SU-DHL-6 (cell line): ENCODE results near the gene CST3.

Experiments used
- H2AFZ ChIP-seq: fragments of 200-600 bp; sonication (generic); 2 replicates; pipeline ENCODE4 v1.6.1; 2014; ENCODE audit warnings: low read depth, mild to moderate bottlenecking, moderate library complexity, mixed read lengths, antibody characterized with exemption, low read length; ENCODE audit not compliant: severe bottlenecking
- H3F3A ChIP-seq: fragments of 200-600 bp; shearing (Covaris generic); 2 replicates; pipeline ENCODE4 v1.6.0; 2016; ENCODE audit warnings: antibody characterized with exemption, mild to moderate bottlenecking; ENCODE audit not compliant: insufficient read depth
- H3K27ac ChIP-seq: fragments of 200-600 bp; sonication (generic); 2 replicates; pipeline ENCODE4 v1.5.1; 2016; ENCODE audit warnings: low read depth, mild to moderate bottlenecking, low read length, moderate library complexity, mixed read lengths
- H3K27me3 ChIP-seq: fragments of 200-600 bp; sonication (generic), shearing (Covaris generic); 2 replicates; pipeline ENCODE4 v1.6.0; 2014; ENCODE audit warnings: mild to moderate bottlenecking, low read length
- H3K36me3 ChIP-seq: fragments of 200-600 bp; sonication (generic); 2 replicates; pipeline ENCODE4 v1.6.1; 2014; ENCODE audit warnings: mild to moderate bottlenecking, low read length, mixed read lengths
- H3K4me2 ChIP-seq: fragments of 300-600, 200-600 bp; shearing (Covaris generic), sonication (generic); 2 replicates; pipeline ENCODE4 v1.6.0; 2014; ENCODE audit warnings: low read length, low read depth, mild to moderate bottlenecking; ENCODE audit not compliant: poor library complexity, severe bottlenecking
- H3K4me3 ChIP-seq: fragments of 200-600 bp; sonication (generic); 2 replicates; pipeline ENCODE4 v1.5.1; 2014; ENCODE audit warnings: antibody characterized with exemption, low read length, mild to moderate bottlenecking, mixed read lengths; ENCODE audit not compliant: insufficient read depth, poor library complexity, severe bottlenecking
- H3K79me2 ChIP-seq: fragments of 200-600 bp; sonication (generic); 2 replicates; pipeline ENCODE4 v1.6.1; 2014; ENCODE audit warnings: mild to moderate bottlenecking, low read length, moderate library complexity; ENCODE audit not compliant: insufficient read depth
- H3K9ac ChIP-seq: fragments of 200-600 bp; sonication (generic); 2 replicates; pipeline ENCODE4 v1.7.0; 2014; ENCODE audit warnings: mild to moderate bottlenecking, low read length
- H3K9me2 ChIP-seq: fragments of 200-600 bp; sonication (generic); replicated peaks from 2 replicates; pipeline ENCODE4 v1.6.1; 2014; ENCODE audit warnings: low read length; ENCODE audit not compliant: insufficient read depth
- H3K9me3 ChIP-seq: fragments of 200-600 bp; sonication (generic); 2 replicates; pipeline ENCODE4 v1.6.1; 2014; ENCODE audit warnings: low read length, mixed read lengths; ENCODE audit not compliant: insufficient read depth
- H4K20me1 ChIP-seq: fragments of 200-600 bp; sonication (generic); 2 replicates; pipeline ENCODE4 v1.6.1; 2014; ENCODE audit warnings: low read depth, mild to moderate bottlenecking, antibody characterized with exemption, low read length, moderate library complexity, mixed read lengths
- EZH2phosphoT487 ChIP-seq: fragments of 200-600 bp; sonication (generic), shearing (Covaris generic); conservative IDR thresholded peaks from 2 replicates; pipeline ENCODE4 v1.6.1; 2018; ENCODE audit warnings: mild to moderate bottlenecking, antibody characterized with exemption, low read length, moderate library complexity, mixed read lengths
- TF ChIP-seq, protein P1 (sequence below): fragments of 200-600 bp; sonication (generic); IDR thresholded peaks from one replicate; pipeline ENCODE4 v1.5.1; 2017; ENCODE audit warnings: antibody characterized with exemption, mild to moderate bottlenecking, low read length, moderate library complexity; ENCODE audit not compliant: insufficient read depth, poor library complexity, severe bottlenecking

CST3 gene

DNA sequence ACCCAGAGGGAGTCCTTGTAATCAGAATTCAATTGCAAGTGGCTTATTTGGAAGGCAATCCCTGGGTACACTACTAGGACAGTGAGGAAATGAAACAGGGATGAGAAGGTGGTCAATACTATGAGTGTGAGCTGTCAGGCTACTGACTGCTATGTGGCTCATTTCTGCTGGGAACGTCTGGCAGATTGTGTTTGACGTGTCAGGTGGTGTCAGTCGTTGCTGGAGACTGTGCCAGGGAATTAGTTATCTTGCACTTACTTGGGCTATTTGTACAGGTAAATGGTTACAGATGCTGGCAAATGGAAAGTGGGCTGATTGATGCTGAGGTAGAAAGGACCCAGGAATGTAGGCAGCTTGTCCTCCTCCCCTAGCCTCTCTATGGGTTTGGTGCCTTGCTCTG lies 33.7 kb upstream of the CST3 start:
- Histone ChIP-seq H3K9me2 (no peaks in the 10 kb centered on the region), H3K9me3 (no peaks in the 10 kb centered on the region), H4K20me1 (no peaks in the 10 kb centered on the region), H2AFZ (no peak overlapping the region), H3K4me2 (no peak overlapping the region), H3K36me3 (no peaks in the 10 kb centered on the region), H3K27ac (no peak overlapping the region), H3K9ac (no peak overlapping the region), H3F3A (no peaks in the 10 kb centered on the region), H3K4me3 (no peak overlapping the region), H3K27me3 (no peaks in the 10 kb centered on the region), H3K79me2 (no peaks in the 10 kb centered on the region)
- TF ChIP-seq, protein P1, sequence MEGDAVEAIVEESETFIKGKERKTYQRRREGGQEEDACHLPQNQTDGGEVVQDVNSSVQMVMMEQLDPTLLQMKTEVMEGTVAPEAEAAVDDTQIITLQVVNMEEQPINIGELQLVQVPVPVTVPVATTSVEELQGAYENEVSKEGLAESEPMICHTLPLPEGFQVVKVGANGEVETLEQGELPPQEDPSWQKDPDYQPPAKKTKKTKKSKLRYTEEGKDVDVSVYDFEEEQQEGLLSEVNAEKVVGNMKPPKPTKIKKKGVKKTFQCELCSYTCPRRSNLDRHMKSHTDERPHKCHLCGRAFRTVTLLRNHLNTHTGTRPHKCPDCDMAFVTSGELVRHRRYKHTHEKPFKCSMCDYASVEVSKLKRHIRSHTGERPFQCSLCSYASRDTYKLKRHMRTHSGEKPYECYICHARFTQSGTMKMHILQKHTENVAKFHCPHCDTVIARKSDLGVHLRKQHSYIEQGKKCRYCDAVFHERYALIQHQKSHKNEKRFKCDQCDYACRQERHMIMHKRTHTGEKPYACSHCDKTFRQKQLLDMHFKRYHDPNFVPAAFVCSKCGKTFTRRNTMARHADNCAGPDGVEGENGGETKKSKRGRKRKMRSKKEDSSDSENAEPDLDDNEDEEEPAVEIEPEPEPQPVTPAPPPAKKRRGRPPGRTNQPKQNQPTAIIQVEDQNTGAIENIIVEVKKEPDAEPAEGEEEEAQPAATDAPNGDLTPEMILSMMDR: no peak
- TF ChIP-seq EZH2phosphoT487: no peak

DNA sequence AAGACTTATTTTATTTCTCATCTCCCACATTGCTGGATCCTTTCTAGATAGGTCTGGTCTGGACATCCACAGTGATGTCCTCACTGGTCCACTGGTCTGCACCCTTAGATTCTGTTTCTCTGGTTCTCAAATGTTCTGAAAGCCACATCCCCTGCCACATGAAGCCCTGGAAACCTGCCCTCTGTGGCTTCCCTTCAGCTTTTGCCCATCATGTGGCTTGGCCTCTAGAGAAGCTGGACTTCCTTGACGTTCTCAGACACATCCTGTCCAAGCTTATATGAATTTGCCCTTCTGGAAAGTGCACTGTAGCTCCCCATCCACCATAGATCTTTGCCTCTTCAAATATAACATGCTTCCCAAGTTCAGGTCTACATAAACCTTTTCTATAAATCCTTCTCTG lies 32.6 kb upstream of the CST3 start:
- Histone ChIP-seq H3K9ac (no peak overlapping the region), H3K79me2 (no peaks in the 10 kb centered on the region), H4K20me1 (no peaks in the 10 kb centered on the region), H3K9me2 (no peaks in the 10 kb centered on the region), H3K27ac (no peak overlapping the region), H3K9me3 (no peaks in the 10 kb centered on the region), H2AFZ (no peak overlapping the region), H3K4me2 (no peak overlapping the region), H3F3A (no peaks in the 10 kb centered on the region), H3K4me3 (no peak overlapping the region), H3K36me3 (no peaks in the 10 kb centered on the region), H3K27me3 (no peaks in the 10 kb centered on the region)
- TF ChIP-seq EZH2phosphoT487: no peak
- TF ChIP-seq, protein P1: no peak

DNA sequence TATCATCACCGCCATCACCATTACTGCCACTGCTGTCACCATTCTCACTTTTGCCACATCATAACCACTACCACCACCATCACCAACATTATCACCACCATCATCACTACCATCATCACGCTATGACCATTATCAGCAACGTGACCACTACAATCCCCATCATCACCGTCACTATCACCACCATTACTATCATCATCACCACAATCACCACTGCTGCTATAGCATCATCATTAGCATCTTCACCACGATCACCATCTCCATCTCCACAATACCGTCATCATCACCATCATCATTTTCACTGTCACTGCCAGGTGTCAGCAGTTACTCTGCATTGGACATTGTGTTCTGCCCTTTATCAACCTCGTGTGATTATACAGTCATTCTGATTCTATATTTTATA lies 32.1 kb upstream of the CST3 start:
- no peak overlapping the region for H3K4me2 ChIP-seq
- no peaks in the 10 kb centered on the region for H3K9me3 ChIP-seq
- H3K79me2 ChIP-seq: no peaks in the 10 kb centered on the region
- no peaks in the 10 kb centered on the region for H3K36me3 ChIP-seq
- no peak for TF ChIP-seq EZH2phosphoT487
- TF ChIP-seq, protein P1: no peak
- no peak overlapping the region for H3K27ac ChIP-seq
- no peaks in the 10 kb centered on the region for H3F3A ChIP-seq
- no peaks in the 10 kb centered on the region for H3K27me3 ChIP-seq
- H3K4me3 ChIP-seq: no peak overlapping the region
- H2AFZ ChIP-seq: no peak overlapping the region
- no peaks in the 10 kb centered on the region for H4K20me1 ChIP-seq
- no peaks in the 10 kb centered on the region for H3K9me2 ChIP-seq
- H3K9ac ChIP-seq: no peak overlapping the region
